ENCODE results near the gene CEP41. TPM values are rescaled to one million over a fixed set of nuclear protein-coding genes. Genes with fewer than 3 reads are reported as not detected.

Gene CEP41
- total and polyA plus RNA-seq, 4 donors, result 2.3 to 3.5 (median 2.8) TPM

DNA sequence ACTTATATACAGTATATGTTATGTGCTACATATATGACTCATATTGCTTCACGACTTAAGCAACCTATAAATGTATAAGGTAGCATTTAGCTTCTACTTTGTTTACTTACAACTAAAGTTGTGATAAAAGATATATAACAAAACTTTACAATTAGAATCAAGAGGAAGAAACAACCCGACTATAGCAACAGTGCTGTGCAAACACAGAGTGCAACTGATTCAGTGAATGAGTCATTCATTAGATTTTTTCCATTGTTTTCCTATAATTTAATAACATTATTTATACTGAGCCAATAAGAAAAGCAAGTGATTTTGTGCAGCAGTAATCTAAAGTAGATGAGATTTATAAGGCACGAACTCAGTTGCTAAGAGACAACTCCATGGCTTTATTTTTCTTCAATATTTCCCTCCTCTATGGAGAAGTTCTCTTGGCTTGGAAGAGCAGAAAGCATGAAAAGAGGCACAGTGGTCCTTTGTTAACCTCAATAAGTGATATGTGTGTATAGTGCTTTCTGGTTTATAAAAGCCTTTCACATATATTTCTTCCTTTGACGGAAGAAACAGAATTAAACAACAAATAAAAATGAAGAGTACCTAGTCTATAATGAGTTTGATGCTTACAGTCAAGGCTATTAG lies 19.8 kb downstream of the CEP41 start:
- TF ChIP-seq, protein P1, sequence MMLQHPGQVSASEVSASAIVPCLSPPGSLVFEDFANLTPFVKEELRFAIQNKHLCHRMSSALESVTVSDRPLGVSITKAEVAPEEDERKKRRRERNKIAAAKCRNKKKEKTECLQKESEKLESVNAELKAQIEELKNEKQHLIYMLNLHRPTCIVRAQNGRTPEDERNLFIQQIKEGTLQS (IDR thresholded peaks at IDR 0.05), result no peak
- TF ChIP-seq TAF1 (conservative IDR thresholded peaks at IDR 0.05) (no peak), REST (IDR thresholded peaks at IDR 0.05) (no peak), YY1 (IDR thresholded peaks at IDR 0.05) (no peak), FOXA1 (IDR thresholded peaks at IDR 0.05) (no peak), HNF4G (IDR thresholded peaks at IDR 0.05) (no peak), FOXA2 (IDR thresholded peaks at IDR 0.05) (no peak), CTCF (IDR thresholded peaks at IDR 0.05; ENCODE audit: low read depth, low read length, missing input control) (no peak), SP1 (IDR thresholded peaks at IDR 0.05) (no peak), NR2F2 (IDR thresholded peaks at IDR 0.05) (no peak), JUND (IDR thresholded peaks at IDR 0.05) (no peak), RXRA (IDR thresholded peaks at IDR 0.05) (no peak), RAD21 (IDR thresholded peaks at IDR 0.05) (no peak), ZBTB33 (IDR thresholded peaks at IDR 0.05) (no peak), HNF4A (conservative IDR thresholded peaks at IDR 0.05) (no peak), GABPA (IDR thresholded peaks at IDR 0.05 in 1 of 2, conservative IDR thresholded peaks at IDR 0.05 in 1 of 2) (no peak), EGR1 (IDR thresholded peaks at IDR 0.05; ENCODE audit: low read depth in 2 of 2) (no peak)
- TF ChIP-seq, protein P2, sequence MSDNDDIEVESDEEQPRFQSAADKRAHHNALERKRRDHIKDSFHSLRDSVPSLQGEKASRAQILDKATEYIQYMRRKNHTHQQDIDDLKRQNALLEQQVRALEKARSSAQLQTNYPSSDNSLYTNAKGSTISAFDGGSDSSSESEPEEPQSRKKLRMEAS (IDR thresholded peaks at IDR 0.05), result no peak
- no peak overlapping the region for H3K4me3 ChIP-seq (ENCODE audit: low read depth in 1 of 3, low read length in 3 of 3)
- H3K9me3 ChIP-seq (ENCODE audit: control insufficient read depth in 4 of 4, low read length in 3 of 4), result no peaks in the 10 kb centered on the region
- no peaks in the 10 kb centered on the region for H3K27me3 ChIP-seq (ENCODE audit: control insufficient read depth in 4 of 4, insufficient read depth in 4 of 4, low read length in 3 of 4)
- no peak overlapping the region for H3K27ac ChIP-seq (ENCODE audit: low read depth in 1 of 2, low read length in 2 of 2)
- 91% methylated on average over 4 of the region's 4 CpGs for WGBS
- no peak overlapping the region for H3K9ac ChIP-seq (ENCODE audit: low read depth in 1 of 2, low read length in 2 of 2)
- no peak for DNase-seq (ENCODE audit: low spot score)
- H3K36me3 ChIP-seq (ENCODE audit: control insufficient read depth in 4 of 4, insufficient read depth in 3 of 4, low read depth in 1 of 4, low read length in 3 of 4), result no peaks in the 10 kb centered on the region
- peaks cover 0 to 1% (median 0%) of the 10 kb centered on the region in 4 donors for H3K4me1 ChIP-seq (ENCODE audit: control insufficient read depth in 4 of 4, insufficient read depth in 4 of 4, low read length in 3 of 4)
